Measurements from ENCODE around the gene STAC3. TPM values are rescaled to one million over a fixed set of nuclear protein-coding genes. Genes with fewer than 3 reads are reported as not detected.

STAC3 gene
- total RNA-seq, 1 donor from 2014 or later: 6.0 TPM

GRCh38 chr12:57236201-57236924 lies 14.6 kb downstream of the STAC3 start:
- intact Hi-C loops (cut with DNase I): no loop called here
- peaks cover 37% of the 10 kb centered on the region for H3K4me1 ChIP-seq
- H3K4me3 ChIP-seq: peak overlapping the region; percentile 19
- peaks cover 34% of the 10 kb centered on the region for H3K36me3 ChIP-seq
- DNase-seq (no peak), ATAC-seq (no peak)
- no peaks in the 10 kb centered on the region for H3K9me3 ChIP-seq
- H3K27me3 ChIP-seq: peaks cover 48% of the 10 kb centered on the region
- H3K27ac ChIP-seq: peak overlapping the region; percentile 6
- no peak for TF ChIP-seq CTCF (IDR thresholded peaks at IDR 0.05)

DNA sequence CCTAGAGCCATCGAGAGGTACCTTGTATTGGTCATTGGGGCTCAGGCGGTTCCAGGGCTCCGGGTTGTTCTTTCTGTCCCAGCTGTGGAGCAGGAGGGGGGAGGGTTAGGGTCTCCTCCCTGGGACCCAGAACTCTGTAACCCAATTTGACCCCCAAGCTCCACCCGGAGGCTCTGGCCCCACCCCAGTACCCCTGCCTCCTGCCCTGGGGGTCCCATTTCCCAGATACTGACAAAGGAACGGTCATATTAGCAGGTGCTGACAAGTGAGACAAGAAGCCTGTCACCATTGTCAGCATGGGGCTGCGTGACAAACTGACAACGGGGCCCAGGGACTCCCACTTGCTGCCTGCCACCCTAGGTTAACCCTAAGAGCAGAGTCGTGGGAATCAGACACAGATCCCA lies 15.3 kb downstream of the STAC3 start:
- ATAC-seq (no peak), DNase-seq (no peak)
- Histone ChIP-seq H3K4me1 (peaks cover 37% of the 10 kb centered on the region), H3K36me3 (peaks cover 35% of the 10 kb centered on the region), H3K4me3 (peak overlapping the region; percentile 19), H3K27me3 (peaks cover 42% of the 10 kb centered on the region), H3K27ac (no peak overlapping the region), H3K9me3 (no peaks in the 10 kb centered on the region)
- intact Hi-C loops (cut with DNase I): no loop called here
- TF ChIP-seq CTCF (IDR thresholded peaks at IDR 0.05): no peak

- no peaks in the 10 kb centered on the region for H3K9me3 ChIP-seq
- ATAC-seq (no peak), DNase-seq (no peak)
- no peak for TF ChIP-seq CTCF (IDR thresholded peaks at IDR 0.05)
- no peak overlapping the region for H3K4me3 ChIP-seq
- H3K36me3 ChIP-seq: peaks cover 35% of the 10 kb centered on the region
- no peak overlapping the region for H3K27ac ChIP-seq
- peaks cover 37% of the 10 kb centered on the region for H3K4me1 ChIP-seq
- H3K27me3 ChIP-seq: peaks cover 37% of the 10 kb centered on the region
- intact Hi-C loops (cut with DNase I): no loop called here
Observed at GRCh38 chr12:57235017-57235727, 15.8 kb downstream of the STAC3 start.

DNA sequence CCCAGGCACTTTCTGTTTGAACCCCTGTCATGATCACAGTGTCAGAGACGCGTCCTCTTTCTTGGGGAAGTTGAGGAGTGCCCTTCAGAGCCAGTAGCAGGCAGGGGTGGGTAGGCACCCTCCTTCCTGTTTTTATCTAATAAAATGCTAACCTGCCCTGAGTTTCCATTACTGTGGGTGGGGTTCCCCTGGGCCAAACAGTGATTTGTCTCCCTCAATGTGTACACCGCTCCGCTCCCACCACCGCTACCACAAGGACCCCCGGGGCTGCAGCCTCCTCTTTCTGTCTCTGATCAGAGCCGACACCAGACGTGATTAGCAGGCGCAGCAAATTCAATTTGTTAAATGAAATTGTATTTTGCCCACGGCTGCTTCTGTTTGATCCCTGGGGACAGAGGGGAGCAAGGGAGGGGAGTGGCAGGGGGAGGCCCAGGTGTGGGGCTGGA lies 16.4 kb downstream of the STAC3 start:
- intact Hi-C loops (cut with DNase I): no loop called here
- Histone ChIP-seq H3K9me3 (no peaks in the 10 kb centered on the region), H3K27ac (no peak overlapping the region), H3K4me1 (peaks cover 33% of the 10 kb centered on the region), H3K36me3 (peaks cover 35% of the 10 kb centered on the region), H3K4me3 (no peak overlapping the region), H3K27me3 (peaks cover 31% of the 10 kb centered on the region)
- DNase-seq (no peak), ATAC-seq (no peak)
- no peak for TF ChIP-seq CTCF (IDR thresholded peaks at IDR 0.05)

DNA sequence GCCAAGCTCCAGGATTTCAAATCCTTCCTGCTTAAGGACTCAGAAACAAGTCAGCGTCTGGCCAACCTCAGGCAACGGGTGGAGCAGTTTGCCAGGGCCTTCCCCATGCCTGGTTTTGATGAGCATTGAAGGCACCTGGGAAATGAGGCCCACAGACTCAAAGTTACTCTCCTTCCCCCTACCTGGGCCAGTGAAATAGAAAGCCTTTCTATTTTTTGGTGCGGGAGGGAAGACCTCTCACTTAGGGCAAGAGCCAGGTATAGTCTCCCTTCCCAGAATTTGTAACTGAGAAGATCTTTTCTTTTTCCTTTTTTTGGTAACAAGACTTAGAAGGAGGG lies 16.8 kb downstream of the STAC3 start:
- intact Hi-C loops (cut with DNase I): no loop called here
- DNase-seq (no peak), ATAC-seq (no peak)
- H3K9me3 ChIP-seq: no peaks in the 10 kb centered on the region
- H3K27me3 ChIP-seq: peaks cover 31% of the 10 kb centered on the region
- H3K4me3 ChIP-seq: no peak overlapping the region
- H3K27ac ChIP-seq: no peak overlapping the region
- TF ChIP-seq CTCF (IDR thresholded peaks at IDR 0.05): no peak
- H3K36me3 ChIP-seq: peaks cover 35% of the 10 kb centered on the region
- H3K4me1 ChIP-seq: peaks cover 32% of the 10 kb centered on the region
